ENCODE data around the gene PPIP5K1. TPM values are rescaled to one million over a fixed set of nuclear protein-coding genes. Genes with fewer than 3 reads are reported as not detected.

Gene PPIP5K1
- total and polyA plus RNA-seq, 3 donors from 2014 or later: 44.9 to 165 (median 138) TPM

GRCh38 chr15:43489191-43489590 lies 100.8 kb downstream of the PPIP5K1 start:
- intact Hi-C loops (cut with DNase I; ENCODE audit: low total_unique reads): no loop called here
- TF ChIP-seq POLR2A (IDR thresholded peaks at IDR 0.05) (no peak), CTCF (IDR thresholded peaks at IDR 0.05) (no peak)
- Histone ChIP-seq H3K4me1 (no peaks in the 10 kb centered on the region), H3K9me3 (no peaks in the 10 kb centered on the region), H3K27me3 (no peaks in the 10 kb centered on the region), H3K36me3 (ENCODE audit: low read depth, missing control alignments) (no peaks in the 10 kb centered on the region), H3K4me3 (no peak overlapping the region), H3K27ac (no peak overlapping the region)
- WGBS, 2 donors: 17 to 42% methylated on average over 1 of the region's 1 CpG
- DNase-seq: no peak

- H3K4me3 ChIP-seq: no peak overlapping the region
- DNase-seq: no peak
- 81 to 86% methylated on average over 3 of the region's 3 CpGs for WGBS, 2 donors
- no peak overlapping the region for H3K27ac ChIP-seq
- intact Hi-C loops (cut with DNase I; ENCODE audit: low total_unique reads): no loop called here
- H3K36me3 ChIP-seq (ENCODE audit: low read depth, missing control alignments): no peaks in the 10 kb centered on the region
- no peaks in the 10 kb centered on the region for H3K27me3 ChIP-seq
- H3K9me3 ChIP-seq: no peaks in the 10 kb centered on the region
- TF ChIP-seq POLR2A (IDR thresholded peaks at IDR 0.05) (no peak), CTCF (IDR thresholded peaks at IDR 0.05) (no peak)
- peaks cover 2% of the 10 kb centered on the region for H3K4me1 ChIP-seq
Observed at GRCh38 chr15:43488790-43489189, 101.2 kb downstream of the PPIP5K1 start.

GRCh38 chr15:43487271-43487895 lies 102.6 kb downstream of the PPIP5K1 start:
- 89 to 95% methylated on average over 6 of the region's 6 CpGs for WGBS, 2 donors
- DNase-seq: no peak
- H3K36me3 ChIP-seq (ENCODE audit: low read depth, missing control alignments): no peaks in the 10 kb centered on the region
- H3K27me3 ChIP-seq: no peaks in the 10 kb centered on the region
- no peak for TF ChIP-seq POLR2A (IDR thresholded peaks at IDR 0.05)
- no peak for TF ChIP-seq CTCF (IDR thresholded peaks at IDR 0.05)
- no peak overlapping the region for H3K27ac ChIP-seq
- intact Hi-C loops (cut with DNase I; ENCODE audit: low total_unique reads): no loop called here
- H3K4me1 ChIP-seq: peaks cover 7% of the 10 kb centered on the region
- no peaks in the 10 kb centered on the region for H3K9me3 ChIP-seq
- H3K4me3 ChIP-seq: no peak overlapping the region

- no peak for DNase-seq
- Histone ChIP-seq H3K9me3 (no peaks in the 10 kb centered on the region), H3K4me1 (peaks cover 7% of the 10 kb centered on the region), H3K36me3 (ENCODE audit: low read depth, missing control alignments) (no peaks in the 10 kb centered on the region), H3K27ac (no peak overlapping the region), H3K4me3 (no peak overlapping the region), H3K27me3 (no peaks in the 10 kb centered on the region)
- intact Hi-C loops (cut with DNase I; ENCODE audit: low total_unique reads): no loop called here
- TF ChIP-seq POLR2A (IDR thresholded peaks at IDR 0.05): no peak
- no peak for TF ChIP-seq CTCF (IDR thresholded peaks at IDR 0.05)
- 91 to 93% methylated on average over 2 of the region's 2 CpGs for WGBS, 2 donors
Observed at GRCh38 chr15:43484455-43484854, 105.6 kb downstream of the PPIP5K1 start.

Small RNA genes lying within 50 kb of the gene (small RNA-seq; reads per million reads assigned to genes)
- gene RNU6-554P: 0 reads per million in 2 donors
- 0 reads per million in 2 donors for gene RNU6-610P

Other genes starting within 250 kb of the PPIP5K1 start
- gene ZSCAN29, start 219.2 kb downstream of the PPIP5K1 start, total RNA-seq: 10 to 100 TPM; 25.3 to 42.8 TPM
- gene ZSCAN29, start 219.2 kb downstream of the PPIP5K1 start, polyA plus RNA-seq (ENCODE audit: insufficient read depth, low read depth, low replicate concordance): 62.5 TPM
- 10 to 100 TPM; 13.3 to 20.5 TPM for gene TUBGCP4, start 219.1 kb downstream of the PPIP5K1 start, total RNA-seq
- gene TUBGCP4, start 219.1 kb downstream of the PPIP5K1 start, polyA plus RNA-seq (ENCODE audit: insufficient read depth, low read depth, low replicate concordance): 18.0 TPM
- 100 to 1,000 TPM; 112 to 133 TPM for gene TP53BP1, start 97.1 kb downstream of the PPIP5K1 start, total RNA-seq
- 50.0 TPM for gene TP53BP1, start 97.1 kb downstream of the PPIP5K1 start, polyA plus RNA-seq (ENCODE audit: insufficient read depth, low read depth, low replicate concordance)
- 10 to 100 TPM; 17.7 to 19.1 TPM for gene MAP1A, start 72.6 kb downstream of the PPIP5K1 start, total RNA-seq
- 11.4 TPM for gene MAP1A, start 72.6 kb downstream of the PPIP5K1 start, polyA plus RNA-seq (ENCODE audit: insufficient read depth, low read depth, low replicate concordance)
- gene CKMT1B, start 3.8 kb upstream of the PPIP5K1 start, total RNA-seq: under 1 TPM in 1 of 2 donors, not detected in 1; 0.56 TPM
- gene CKMT1B, start 3.8 kb upstream of the PPIP5K1 start, polyA plus RNA-seq (ENCODE audit: insufficient read depth, low read depth, low replicate concordance): 0.57 TPM
- 10 to 100 TPM; 10.1 to 20.1 TPM for gene STRC, start 28.6 kb upstream of the PPIP5K1 start, total RNA-seq
- 10.6 TPM for gene STRC, start 28.6 kb upstream of the PPIP5K1 start, polyA plus RNA-seq (ENCODE audit: insufficient read depth, low read depth, low replicate concordance)
- gene CATSPER2, start 58.6 kb upstream of the PPIP5K1 start, total RNA-seq: 10 to 100 TPM; 29.7 to 49.6 TPM
- 59.0 TPM for gene CATSPER2, start 58.6 kb upstream of the PPIP5K1 start, polyA plus RNA-seq (ENCODE audit: insufficient read depth, low read depth, low replicate concordance)
- gene CKMT1A, start 103.7 kb upstream of the PPIP5K1 start, total RNA-seq: 1 to 10 TPM in 1 of 2 donors, under 1 TPM in 1; 0.68 to 1.2 TPM
- 1.4 TPM for gene CKMT1A, start 103.7 kb upstream of the PPIP5K1 start, polyA plus RNA-seq (ENCODE audit: insufficient read depth, low read depth, low replicate concordance)
- gene PDIA3, start 156.2 kb upstream of the PPIP5K1 start, total RNA-seq: 100 to 1,000 TPM; 113 to 120 TPM
- 373 TPM for gene PDIA3, start 156.2 kb upstream of the PPIP5K1 start, polyA plus RNA-seq (ENCODE audit: insufficient read depth, low read depth, low replicate concordance)
- 10 to 100 TPM; 16.9 to 18.6 TPM for gene ELL3, start 186.8 kb upstream of the PPIP5K1 start, total RNA-seq
- 66.3 TPM for gene ELL3, start 186.8 kb upstream of the PPIP5K1 start, polyA plus RNA-seq (ENCODE audit: insufficient read depth, low read depth, low replicate concordance)
- 100 to 1,000 TPM; 823 to 834 TPM for gene SERF2, start 202.1 kb upstream of the PPIP5K1 start, total RNA-seq
- 745 TPM for gene SERF2, start 202.1 kb upstream of the PPIP5K1 start, polyA plus RNA-seq (ENCODE audit: insufficient read depth, low read depth, low replicate concordance)
- 10 to 100 TPM in 1 of 2 donors, 1 to 10 TPM in 1; 7.0 to 11.7 TPM for gene SERINC4, start 210.0 kb upstream of the PPIP5K1 start, total RNA-seq
- 11.7 TPM for gene SERINC4, start 210.0 kb upstream of the PPIP5K1 start, polyA plus RNA-seq (ENCODE audit: insufficient read depth, low read depth, low replicate concordance)
- 10 to 100 TPM; 15.4 to 35.7 TPM for gene HYPK, start 210.4 kb upstream of the PPIP5K1 start, total RNA-seq
- 9.6 TPM for gene HYPK, start 210.4 kb upstream of the PPIP5K1 start, polyA plus RNA-seq (ENCODE audit: insufficient read depth, low read depth, low replicate concordance)
- gene MFAP1, start 234.5 kb upstream of the PPIP5K1 start, total RNA-seq: 10 to 100 TPM; 22.5 to 28.6 TPM
- gene MFAP1, start 234.5 kb upstream of the PPIP5K1 start, polyA plus RNA-seq (ENCODE audit: insufficient read depth, low read depth, low replicate concordance): 29.2 TPM
- 10 to 100 TPM in 1 of 2 donors, 1 to 10 TPM in 1; 7.9 to 16.9 TPM for gene WDR76, start 236.8 kb upstream of the PPIP5K1 start, total RNA-seq
- 9.5 TPM for gene WDR76, start 236.8 kb upstream of the PPIP5K1 start, polyA plus RNA-seq (ENCODE audit: insufficient read depth, low read depth, low replicate concordance)

All from testis (tissue), 3 donors.